Measurements from ENCODE around the gene PRSS3.

DNA sequence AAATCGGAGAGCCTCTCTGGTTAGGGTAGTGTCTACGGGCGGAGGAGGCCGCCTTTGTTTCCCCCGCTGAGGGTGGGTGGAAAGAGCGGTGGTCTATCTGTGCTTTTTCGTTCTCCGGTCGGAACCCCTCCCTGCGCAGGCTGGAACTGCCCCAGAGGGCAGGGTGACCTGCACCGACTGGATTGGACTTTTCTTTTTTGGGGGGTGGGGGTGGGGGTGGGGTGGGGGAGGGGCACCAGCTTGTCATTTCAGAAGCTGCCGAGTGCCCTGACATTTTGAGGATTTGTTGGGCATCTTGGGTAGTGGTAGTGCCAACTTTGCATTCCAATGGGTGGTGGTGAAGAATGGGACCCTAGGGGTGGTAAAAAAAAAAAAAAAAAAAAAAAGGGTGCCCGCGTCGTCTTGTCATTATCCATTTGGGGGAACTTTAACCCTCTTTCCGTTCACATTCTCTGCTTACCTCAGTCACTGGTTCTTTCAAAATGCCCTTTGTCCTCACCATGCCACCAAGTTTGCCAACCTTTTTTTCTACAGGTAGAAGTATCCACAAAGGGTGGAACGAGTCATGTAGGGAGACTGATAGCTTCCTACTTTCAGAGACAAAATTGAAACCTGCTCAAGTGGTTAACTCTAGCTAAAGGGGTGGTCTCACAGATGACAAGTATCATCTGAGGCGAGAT is 22.9 kb downstream of the PRSS3 start:
- no peak for TF ChIP-seq EZH2 (IDR thresholded peaks at IDR 0.05)
- TF ChIP-seq, protein P1, sequence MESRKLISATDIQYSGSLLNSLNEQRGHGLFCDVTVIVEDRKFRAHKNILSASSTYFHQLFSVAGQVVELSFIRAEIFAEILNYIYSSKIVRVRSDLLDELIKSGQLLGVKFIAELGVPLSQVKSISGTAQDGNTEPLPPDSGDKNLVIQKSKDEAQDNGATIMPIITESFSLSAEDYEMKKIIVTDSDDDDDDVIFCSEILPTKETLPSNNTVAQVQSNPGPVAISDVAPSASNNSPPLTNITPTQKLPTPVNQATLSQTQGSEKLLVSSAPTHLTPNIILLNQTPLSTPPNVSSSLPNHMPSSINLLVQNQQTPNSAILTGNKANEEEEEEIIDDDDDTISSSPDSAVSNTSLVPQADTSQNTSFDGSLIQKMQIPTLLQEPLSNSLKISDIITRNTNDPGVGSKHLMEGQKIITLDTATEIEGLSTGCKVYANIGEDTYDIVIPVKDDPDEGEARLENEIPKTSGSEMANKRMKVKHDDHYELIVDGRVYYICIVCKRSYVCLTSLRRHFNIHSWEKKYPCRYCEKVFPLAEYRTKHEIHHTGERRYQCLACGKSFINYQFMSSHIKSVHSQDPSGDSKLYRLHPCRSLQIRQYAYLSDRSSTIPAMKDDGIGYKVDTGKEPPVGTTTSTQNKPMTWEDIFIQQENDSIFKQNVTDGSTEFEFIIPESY (IDR thresholded peaks at IDR 0.05; ENCODE audit: extremely low read depth, insufficient replicate concordance, low read length): no peak
